ENCODE results near the gene CCDC71L.

The CCDC71L gene

GRCh38 chr7:106643216-106644000, 17.6 kb downstream of the CCDC71L start:
- H3K4me3 ChIP-seq (ENCODE audit: low read depth, low read length): no peak overlapping the region
- DNase-seq (ENCODE audit: low read depth): no peak
- no peak for TF ChIP-seq CTCF (conservative IDR thresholded peaks at IDR 0.05; ENCODE audit: low read depth, low read length)

- no peak for DNase-seq (ENCODE audit: low read depth)
- H3K4me3 ChIP-seq (ENCODE audit: low read depth, low read length): no peak overlapping the region
- no peak for TF ChIP-seq CTCF (conservative IDR thresholded peaks at IDR 0.05; ENCODE audit: low read depth, low read length)
Observed at GRCh38 chr7:106641416-106641815, 19.5 kb downstream of the CCDC71L start.

- no peak for TF ChIP-seq CTCF (conservative IDR thresholded peaks at IDR 0.05; ENCODE audit: low read depth, low read length)
- H3K4me3 ChIP-seq (ENCODE audit: low read depth, low read length): no peak overlapping the region
- DNase-seq (ENCODE audit: low read depth): peak; percentile 67
Observed at GRCh38 chr7:106640368-106641141, 20.4 kb downstream of the CCDC71L start.

DNA sequence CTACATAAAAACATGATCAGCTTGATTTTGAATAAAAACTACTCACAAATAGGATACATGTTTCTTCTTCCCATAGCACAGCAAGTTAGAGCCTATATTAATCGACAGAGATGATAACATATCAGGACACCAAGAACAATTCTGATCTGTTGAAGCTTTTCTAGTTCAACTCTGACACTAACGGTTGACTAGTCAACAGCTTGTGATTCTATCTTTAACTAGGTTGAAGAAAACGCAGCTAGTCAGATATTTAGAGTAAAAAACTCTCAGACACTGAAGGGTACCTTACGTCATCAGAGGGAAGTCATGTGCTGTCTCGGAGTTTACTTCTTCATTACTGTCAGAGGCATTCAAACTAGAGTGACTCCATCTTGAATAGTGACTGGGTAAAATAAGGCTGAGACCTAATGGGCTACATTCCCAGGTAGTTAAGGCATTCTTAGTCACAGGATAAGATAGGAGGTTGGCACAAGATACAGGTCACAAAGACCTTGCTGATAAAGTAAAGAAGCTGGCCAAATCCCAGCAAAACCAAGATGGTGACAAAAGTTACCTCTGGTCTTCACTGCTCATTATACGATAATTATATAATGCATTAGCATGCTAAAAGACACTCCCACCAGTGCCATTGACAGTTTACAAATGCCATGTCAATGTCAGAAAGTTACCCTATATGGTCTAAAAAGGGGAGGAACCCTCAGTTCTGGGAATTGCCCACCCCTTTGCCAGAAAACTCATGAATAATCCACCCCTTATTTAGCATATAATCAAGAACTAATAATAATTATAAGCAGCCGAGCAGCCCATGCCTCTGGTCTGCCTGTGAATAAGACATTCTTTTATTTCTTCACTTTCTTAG, 21.3 kb downstream of the CCDC71L start:
- H3K4me3 ChIP-seq (ENCODE audit: low read depth, low read length): no peak overlapping the region
- DNase-seq (ENCODE audit: low read depth): no peak
- no peak for TF ChIP-seq CTCF (conservative IDR thresholded peaks at IDR 0.05; ENCODE audit: low read depth, low read length)

- no peak for DNase-seq (ENCODE audit: low read depth)
- no peak for TF ChIP-seq CTCF (conservative IDR thresholded peaks at IDR 0.05; ENCODE audit: low read depth, low read length)
Observed at GRCh38 chr7:106635411-106635810, 25.5 kb downstream of the CCDC71L start.

GRCh38 chr7:106634958-106635357, 26.0 kb downstream of the CCDC71L start:
- TF ChIP-seq CTCF (conservative IDR thresholded peaks at IDR 0.05; ENCODE audit: low read depth, low read length): no peak
- no peak for DNase-seq (ENCODE audit: low read depth)
- no peak overlapping the region for H3K4me3 ChIP-seq (ENCODE audit: low read depth, low read length)

More at GRCh38 chr7:106635411-106635810, 25.5 kb downstream of the CCDC71L start:
- no peak overlapping the region for H3K4me3 ChIP-seq (ENCODE audit: low read depth, low read length)
